HEK293 (cell line): ENCODE measurements around the gene SNORC.

Experiments
- CTCF ChIA-PET: fragments of 350-600 bp; formaldehyde crosslinking; extraction: SDS; loops from one replicate; lab custom pipeline; 2021; ENCODE audit warnings: antibody characterized with exemption; lab: Yijun Ruan, JAX
- POLR2A ChIA-PET: fragments of 300-600 bp; formaldehyde crosslinking; extraction: SDS; loops from one replicate; lab custom pipeline; 2020; ENCODE audit warnings: antibody characterized with exemption, inconsistent platforms; lab: Yijun Ruan, JAX
- H3K27ac ChIP-seq: fragments of 200-500 bp; sonication (Bioruptor generic); 2 replicates; pipeline ENCODE4 v1.5.1; 2014; ENCODE audit warnings: low read depth, low read length, control low read depth, inconsistent platforms; ENCODE audit errors: extremely low read depth
- H3K36me3 ChIP-seq, 2 experiments: fragments of 200-500 bp in 1 of 2; sonication (Bioruptor generic) in 1 of 2; 1 replicate in 1 of 2; 2 replicates in 1 of 2; pipeline ENCODE4 v1.5.1; 2014 to 2017; ENCODE audit warnings: inconsistent platforms in 2 of 2, low read length in 2 of 2; ENCODE audit not compliant: control insufficient read depth in 2 of 2, insufficient read depth in 1 of 2
- H3K4me1 ChIP-seq: fragments of 200-500 bp; sonication (Bioruptor generic); 2 replicates; pipeline ENCODE4 v1.5.1; 2014; ENCODE audit warnings: mild to moderate bottlenecking, low read length, inconsistent platforms; ENCODE audit not compliant: control insufficient read depth, insufficient read depth
- H3K4me3 ChIP-seq: 2 replicates; pipeline ENCODE4 v1.5.1; 2011; ENCODE audit warnings: low read depth, mild to moderate bottlenecking, control low read depth, low read length, moderate library complexity
- H3K9me3 ChIP-seq: fragments of 200-500 bp; sonication (Bioruptor generic); 2 replicates; pipeline ENCODE4 v1.5.1; 2014; ENCODE audit warnings: low read depth, low read length, inconsistent platforms; ENCODE audit not compliant: control insufficient read depth, insufficient read depth
- GFI1B ChIP-seq: fragments of 450-650 bp; formaldehyde crosslinking; IDR thresholded peaks from 2 replicates; pipeline ENCODE4 v1.5.1; 2016; ENCODE audit warnings: missing biosample characterization, missing genetic modification characterization
- IKZF3 ChIP-seq: fragments of 450-650 bp; IDR thresholded peaks from 2 replicates; pipeline ENCODE4 v1.5.0; 2018; ENCODE audit warnings: missing biosample characterization, mild to moderate bottlenecking, missing genetic modification characterization, moderate library complexity
- REPIN1 ChIP-seq: fragments of 450-650 bp; formaldehyde crosslinking; IDR thresholded peaks from 2 replicates; pipeline ENCODE4 v1.5.1; 2017; ENCODE audit warnings: missing biosample characterization, missing genetic modification characterization, low read depth
- SALL2 ChIP-seq: fragments of 450-650 bp; formaldehyde crosslinking; IDR thresholded peaks from 2 replicates; pipeline ENCODE4 v1.5.0; 2017; ENCODE audit warnings: missing biosample characterization, mild to moderate bottlenecking, missing genetic modification characterization, borderline replicate concordance
- SP3 ChIP-seq: fragments of 450-650 bp; formaldehyde crosslinking; IDR thresholded peaks from 2 replicates; pipeline ENCODE4 v1.5.1; 2016; ENCODE audit warnings: missing biosample characterization, missing genetic modification characterization
- SP7 ChIP-seq: fragments of 450-650 bp; formaldehyde crosslinking; IDR thresholded peaks from 2 replicates; pipeline ENCODE4 v1.5.1; 2016; ENCODE audit warnings: missing biosample characterization, missing genetic modification characterization
- ZBTB11 ChIP-seq: fragments of 450-650 bp; formaldehyde crosslinking; conservative IDR thresholded peaks from 2 replicates; pipeline ENCODE4 v1.5.1; 2016; ENCODE audit warnings: low read depth, missing biosample characterization, missing genetic modification characterization
- ZNF155 ChIP-seq: fragments of 450-650 bp; formaldehyde crosslinking; IDR thresholded peaks from 2 replicates; pipeline ENCODE4 v1.5.1; 2016; ENCODE audit warnings: missing biosample characterization, missing genetic modification characterization
- ZNF341 ChIP-seq: fragments of 450-650 bp; formaldehyde crosslinking; IDR thresholded peaks from 2 replicates; pipeline ENCODE4; 2016; ENCODE audit warnings: low read depth, missing biosample characterization, missing genetic modification characterization
- ZNF664 ChIP-seq: fragments of 450-650 bp; formaldehyde crosslinking; IDR thresholded peaks from 2 replicates; pipeline ENCODE4 v1.5.1; 2016; ENCODE audit warnings: missing biosample characterization, missing genetic modification characterization
- ZNF677 ChIP-seq: fragments of 450-650 bp; IDR thresholded peaks from 2 replicates; pipeline ENCODE4 v1.5.0; 2018; ENCODE audit warnings: missing biosample characterization, mild to moderate bottlenecking, missing genetic modification characterization, moderate library complexity
- ZNF747 ChIP-seq: fragments of 450-650 bp; formaldehyde crosslinking; IDR thresholded peaks from 2 replicates; pipeline ENCODE4 v1.5.1; 2016; ENCODE audit warnings: missing biosample characterization, missing genetic modification characterization
- ZNF768 ChIP-seq: fragments of 450-650 bp; formaldehyde crosslinking; IDR thresholded peaks from 2 replicates; pipeline ENCODE4 v1.5.1; 2018; ENCODE audit warnings: missing biosample characterization, mild to moderate bottlenecking, missing genetic modification characterization
- ZNF776 ChIP-seq: fragments of 450-650 bp; formaldehyde crosslinking; IDR thresholded peaks from 2 replicates; pipeline ENCODE4 v1.5.0; 2017; ENCODE audit warnings: missing biosample characterization, missing genetic modification characterization, borderline replicate concordance
- TF ChIP-seq, protein P1 (sequence below): fragments of 450-650 bp; formaldehyde crosslinking; IDR thresholded peaks from 2 replicates; pipeline ENCODE4 v1.5.1; 2016; ENCODE audit warnings: missing biosample characterization, missing genetic modification characterization
- TF ChIP-seq, protein P2 (sequence below): fragments of 450-650 bp; formaldehyde crosslinking; conservative IDR thresholded peaks from 2 replicates; pipeline ENCODE4 v1.5.1; 2016; ENCODE audit warnings: low read depth, missing biosample characterization, missing genetic modification characterization

Gene SNORC

GRCh38 chr2:232833830-232834229, 36.2 kb upstream of the SNORC start:
- peaks cover 23 to 79% of the 10 kb centered on the region in 2 experiments for H3K36me3 ChIP-seq
- peaks cover 9% of the 10 kb centered on the region; the same call in 1 of the 2 replicates for H3K4me1 ChIP-seq
- TF ChIP-seq, protein P1, sequence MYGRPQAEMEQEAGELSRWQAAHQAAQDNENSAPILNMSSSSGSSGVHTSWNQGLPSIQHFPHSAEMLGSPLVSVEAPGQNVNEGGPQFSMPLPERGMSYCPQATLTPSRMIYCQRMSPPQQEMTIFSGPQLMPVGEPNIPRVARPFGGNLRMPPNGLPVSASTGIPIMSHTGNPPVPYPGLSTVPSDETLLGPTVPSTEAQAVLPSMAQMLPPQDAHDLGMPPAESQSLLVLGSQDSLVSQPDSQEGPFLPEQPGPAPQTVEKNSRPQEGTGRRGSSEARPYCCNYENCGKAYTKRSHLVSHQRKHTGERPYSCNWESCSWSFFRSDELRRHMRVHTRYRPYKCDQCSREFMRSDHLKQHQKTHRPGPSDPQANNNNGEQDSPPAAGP (tag by site-specific recombination), result no peak
- TF ChIP-seq SP7 (tag by site-specific recombination), result no peak
- no peak for TF ChIP-seq SP3 (tag by site-specific recombination)
- no peak for TF ChIP-seq ZNF155
- TF ChIP-seq ZNF776, result no peak
- TF ChIP-seq ZNF768, result no peak
- TF ChIP-seq, protein P2, sequence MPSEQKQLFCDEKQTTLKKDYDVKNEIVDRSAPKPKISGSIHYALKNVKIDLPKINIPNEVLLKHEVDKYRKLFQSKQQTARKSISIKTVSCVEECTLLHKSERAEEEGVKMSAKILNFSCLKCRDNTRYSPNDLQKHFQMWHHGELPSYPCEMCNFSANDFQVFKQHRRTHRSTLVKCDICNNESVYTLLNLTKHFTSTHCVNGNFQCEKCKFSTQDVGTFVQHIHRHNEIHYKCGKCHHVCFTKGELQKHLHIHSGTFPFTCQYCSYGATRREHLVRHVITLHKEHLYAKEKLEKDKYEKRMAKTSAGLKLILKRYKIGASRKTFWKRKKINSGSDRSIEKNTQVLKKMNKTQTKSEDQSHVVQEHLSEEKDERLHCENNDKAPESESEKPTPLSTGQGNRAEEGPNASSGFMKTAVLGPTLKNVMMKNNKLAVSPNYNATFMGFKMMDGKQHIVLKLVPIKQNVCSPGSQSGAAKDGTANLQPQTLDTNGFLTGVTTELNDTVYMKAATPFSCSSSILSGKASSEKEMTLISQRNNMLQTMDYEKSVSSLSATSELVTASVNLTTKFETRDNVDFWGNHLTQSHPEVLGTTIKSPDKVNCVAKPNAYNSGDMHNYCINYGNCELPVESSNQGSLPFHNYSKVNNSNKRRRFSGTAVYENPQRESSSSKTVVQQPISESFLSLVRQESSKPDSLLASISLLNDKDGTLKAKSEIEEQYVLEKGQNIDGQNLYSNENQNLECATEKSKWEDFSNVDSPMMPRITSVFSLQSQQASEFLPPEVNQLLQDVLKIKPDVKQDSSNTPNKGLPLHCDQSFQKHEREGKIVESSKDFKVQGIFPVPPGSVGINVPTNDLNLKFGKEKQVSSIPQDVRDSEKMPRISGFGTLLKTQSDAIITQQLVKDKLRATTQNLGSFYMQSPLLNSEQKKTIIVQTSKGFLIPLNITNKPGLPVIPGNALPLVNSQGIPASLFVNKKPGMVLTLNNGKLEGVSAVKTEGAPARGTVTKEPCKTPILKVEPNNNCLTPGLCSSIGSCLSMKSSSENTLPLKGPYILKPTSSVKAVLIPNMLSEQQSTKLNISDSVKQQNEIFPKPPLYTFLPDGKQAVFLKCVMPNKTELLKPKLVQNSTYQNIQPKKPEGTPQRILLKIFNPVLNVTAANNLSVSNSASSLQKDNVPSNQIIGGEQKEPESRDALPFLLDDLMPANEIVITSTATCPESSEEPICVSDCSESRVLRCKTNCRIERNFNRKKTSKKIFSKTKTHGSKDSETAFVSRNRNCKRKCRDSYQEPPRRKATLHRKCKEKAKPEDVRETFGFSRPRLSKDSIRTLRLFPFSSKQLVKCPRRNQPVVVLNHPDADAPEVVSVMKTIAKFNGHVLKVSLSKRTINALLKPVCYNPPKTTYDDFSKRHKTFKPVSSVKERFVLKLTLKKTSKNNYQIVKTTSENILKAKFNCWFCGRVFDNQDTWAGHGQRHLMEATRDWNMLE, result no peak
- TF ChIP-seq ZNF341 (tag by site-specific recombination), result no peak
- no peak for TF ChIP-seq ZNF747
- no peak for TF ChIP-seq ZBTB11 (tag by site-specific recombination)
- TF ChIP-seq, all 188 proteins: peak for 0
- ChIA-PET POLR2A (no interaction called here), CTCF (interaction anchor here (0.6 to 1.8 kb wide), 2 partner anchors 19 to 74 kb away, joined by 6 to 7 read pairs; no protein-coding TSS in a partner anchor)
- Histone ChIP-seq H3K27ac (no peak overlapping the region), H3K4me3 (no peak overlapping the region), H3K9me3 (no peaks in the 10 kb centered on the region)

DNA sequence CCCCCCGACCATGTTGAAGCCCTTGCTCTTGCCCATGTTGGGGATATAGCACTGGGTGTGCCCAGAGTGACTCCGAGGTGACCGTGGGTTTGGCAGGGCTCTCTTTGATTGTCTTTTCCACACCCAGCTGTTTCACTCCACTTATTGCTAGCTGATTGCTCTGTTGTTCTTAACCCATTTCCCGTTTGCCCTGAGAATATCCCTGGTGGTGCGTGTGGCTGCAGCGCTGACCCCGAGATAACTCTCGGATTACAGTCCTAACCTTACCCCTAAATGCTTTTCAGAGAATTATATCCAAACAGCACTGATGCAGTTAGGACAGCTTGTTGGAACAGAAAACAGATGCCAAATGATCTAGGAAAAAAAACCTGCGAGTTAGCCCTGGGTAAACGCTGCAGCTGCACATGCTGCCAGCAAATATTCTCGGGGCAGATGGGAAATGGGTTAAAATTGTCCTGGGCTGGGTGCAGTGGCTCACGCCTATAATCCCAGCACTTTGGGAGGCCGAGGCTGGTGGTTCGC, 34.3 kb upstream of the SNORC start:
- Histone ChIP-seq H3K27ac (no peak overlapping the region), H3K4me1 (peaks cover 10% of the 10 kb centered on the region; the same call in 1 of the 2 replicates), H3K36me3 (peaks cover 23 to 83% of the 10 kb centered on the region in 2 experiments), H3K9me3 (no peaks in the 10 kb centered on the region), H3K4me3 (no peak overlapping the region)
- TF ChIP-seq GFI1B (tag by site-specific recombination), result no peak
- TF ChIP-seq ZNF664 (tag by site-specific recombination), result no peak
- no peak for TF ChIP-seq IKZF3 (tag by site-specific recombination)
- no peak for TF ChIP-seq REPIN1 (tag by site-specific recombination)
- TF ChIP-seq ZNF677 (tag by site-specific recombination), result no peak
- TF ChIP-seq SALL2 (tag by site-specific recombination), result no peak
- ChIA-PET POLR2A (interaction anchor here (0.5 kb wide), 1 partner anchor 19 kb away, joined by 3 read pairs; no protein-coding TSS in a partner anchor), CTCF (interaction anchor here (0.6 to 0.7 kb wide), 3 partner anchors 18 to 936 kb away, joined by 3 read pairs; no protein-coding TSS in a partner anchor)
